Smooth muscle cell (in vitro differentiated cells): ENCODE data around the gene TENT5A. TPM values are rescaled to one million over a fixed set of nuclear protein-coding genes. Genes with fewer than 3 reads are reported as not detected.

Source experiments
- DNase-seq: peaks from one replicate; lab custom pipeline; 2025; ENCODE audit not compliant: unreplicated experiment; lab: John Stamatoyannopoulos, UW
- H2AFZ ChIP-seq: fragments of 200-600 bp; sonication (generic); 2 replicates; pipeline ENCODE4 v1.6.0; 2016; ENCODE audit warnings: antibody characterized with exemption, low read depth, mild to moderate bottlenecking
- H3F3A ChIP-seq: fragments of 200-600 bp; sonication (generic); 2 replicates; pipeline ENCODE4 v1.6.0; 2017; ENCODE audit warnings: antibody characterized with exemption, low read depth
- H3K27ac ChIP-seq: fragments of 200-600 bp; sonication (generic); 2 replicates; pipeline ENCODE4 v1.5.1; 2016; ENCODE audit warnings: low read depth, mild to moderate bottlenecking
- H3K27me3 ChIP-seq: fragments of 200-600 bp; sonication (generic); 2 replicates; pipeline ENCODE4 v1.6.1; 2016; ENCODE audit warnings: low read depth, mild to moderate bottlenecking
- H3K36me3 ChIP-seq: fragments of 200-600 bp; sonication (generic); 2 replicates; pipeline ENCODE4 v1.5.1; 2016; ENCODE audit warnings: low read depth
- H3K4me1 ChIP-seq: fragments of 200-600 bp; sonication (generic); 2 replicates; pipeline ENCODE4 v1.5.1; 2016; ENCODE audit warnings: low read depth
- H3K4me2 ChIP-seq: fragments of 200-600 bp; sonication (generic); 2 replicates; pipeline ENCODE4 v1.6.0; 2016; ENCODE audit warnings: mild to moderate bottlenecking
- H3K4me3 ChIP-seq: fragments of 200-600 bp; sonication (generic); 2 replicates; pipeline ENCODE4 v1.5.1; 2016; ENCODE audit warnings: mild to moderate bottlenecking
- H3K79me2 ChIP-seq: fragments of 200-600 bp; sonication (generic); 2 replicates; pipeline ENCODE4 v1.6.0; 2016; ENCODE audit warnings: low read depth, mild to moderate bottlenecking
- H3K9ac ChIP-seq: fragments of 200-600 bp; sonication (generic); 2 replicates; pipeline ENCODE4 v1.6.0; 2016; ENCODE audit warnings: low read depth
- H3K9me3 ChIP-seq: fragments of 200-600 bp; sonication (generic); replicated peaks from 2 replicates; pipeline ENCODE4 v1.5.1; 2016; ENCODE audit warnings: low read depth
- H4K20me1 ChIP-seq: fragments of 200-600 bp; sonication (generic); 2 replicates; pipeline ENCODE4 v1.6.0; 2016; ENCODE audit warnings: low read depth
- CTCF ChIP-seq: fragments of 200-600 bp; sonication (generic); IDR thresholded peaks from 2 replicates; pipeline ENCODE4 v1.5.1; 2017; ENCODE audit warnings: borderline replicate concordance, mild to moderate bottlenecking, antibody characterized with exemption; ENCODE audit not compliant: insufficient read depth, poor library complexity, severe bottlenecking
- WGBS: methylation state at CpG from one replicate; pipeline ENCODE4 v1.1.7; 2016; ENCODE audit warnings: low lambda C conversion rate; 5-methylcytosine and 5-hydroxymethylcytosine counted together
- polyA plus RNA-seq: library from polyadenylated mRNA; unstranded; fragments of >200 nt; fragmentation: Nextera tagmentation; extraction: Ambion mirVana; gene quantifications from 2 replicates; pipeline ENCODE4 v1.2.1, GENCODE V29; 2016
- total RNA-seq: library from RNA; depleted of rRNA; stranded (reverse); fragments of >200 nt; gene quantifications from 2 replicates; pipeline ENCODE4 v1.2.3, GENCODE V29; 2014

The TENT5A gene
- total and polyA plus RNA-seq, 2 experiments from 2014 or later = 123 to 151 TPM

GRCh38 chr6:81722506-81723223 is 29.8 kb downstream of the TENT5A start:
- no peak for TF ChIP-seq CTCF
- no peak overlapping the region for H3K9ac ChIP-seq
- no peak overlapping the region for H3K4me3 ChIP-seq
- no peak overlapping the region for H2AFZ ChIP-seq
- H3K4me2 ChIP-seq = no peak overlapping the region
- H3K27me3 ChIP-seq = no peaks in the 10 kb centered on the region
- H3K36me3 ChIP-seq = no peaks in the 10 kb centered on the region
- no peak overlapping the region for H3K27ac ChIP-seq
- 62% methylated on average over 1 of the region's 1 CpG for WGBS
- peaks cover 4% of the 10 kb centered on the region for H3K79me2 ChIP-seq
- H3K9me3 ChIP-seq = no peaks in the 10 kb centered on the region
- DNase-seq = no peak
- no peaks in the 10 kb centered on the region for H3K4me1 ChIP-seq
- no peaks in the 10 kb centered on the region for H4K20me1 ChIP-seq
- no peaks in the 10 kb centered on the region for H3F3A ChIP-seq

GRCh38 chr6:81720427-81720826 is 32.1 kb downstream of the TENT5A start:
- Histone ChIP-seq H3K79me2 (peaks cover 4% of the 10 kb centered on the region), H2AFZ (no peak overlapping the region), H3F3A (no peaks in the 10 kb centered on the region), H3K36me3 (no peaks in the 10 kb centered on the region), H3K9me3 (no peaks in the 10 kb centered on the region), H4K20me1 (no peaks in the 10 kb centered on the region), H3K27me3 (no peaks in the 10 kb centered on the region), H3K4me3 (no peak overlapping the region), H3K9ac (no peak overlapping the region), H3K4me2 (no peak overlapping the region), H3K27ac (no peak overlapping the region), H3K4me1 (no peaks in the 10 kb centered on the region)
- TF ChIP-seq CTCF = no peak
- 83% methylated on average over 1 of the region's 1 CpG for WGBS
- no peak for DNase-seq

- no peaks in the 10 kb centered on the region for H3K9me3 ChIP-seq
- H4K20me1 ChIP-seq = no peaks in the 10 kb centered on the region
- no peak overlapping the region for H3K4me2 ChIP-seq
- H2AFZ ChIP-seq = no peak overlapping the region
- 86% methylated on average over 1 of the region's 1 CpG for WGBS
- H3K79me2 ChIP-seq = peaks cover 8% of the 10 kb centered on the region
- H3K9ac ChIP-seq = no peak overlapping the region
- no peak overlapping the region for H3K27ac ChIP-seq
- H3F3A ChIP-seq = no peaks in the 10 kb centered on the region
- H3K4me1 ChIP-seq = no peaks in the 10 kb centered on the region
- H3K4me3 ChIP-seq = no peak overlapping the region
- H3K36me3 ChIP-seq = no peaks in the 10 kb centered on the region
- H3K27me3 ChIP-seq = no peaks in the 10 kb centered on the region
- no peak for DNase-seq
- TF ChIP-seq CTCF = no peak
These were observed 34.4 kb downstream of the TENT5A start for GRCh38 chr6:81718126-81718525.

- no peak overlapping the region for H3K9ac ChIP-seq
- no peak overlapping the region for H2AFZ ChIP-seq
- no peaks in the 10 kb centered on the region for H3K36me3 ChIP-seq
- no peaks in the 10 kb centered on the region for H3K27me3 ChIP-seq
- peaks cover 8% of the 10 kb centered on the region for H3K79me2 ChIP-seq
- TF ChIP-seq CTCF = no peak
- WGBS = 71% methylated on average over 3 of the region's 3 CpGs
- H3K9me3 ChIP-seq = no peaks in the 10 kb centered on the region
- no peaks in the 10 kb centered on the region for H3F3A ChIP-seq
- H3K4me1 ChIP-seq = no peaks in the 10 kb centered on the region
- no peak for DNase-seq
- H3K27ac ChIP-seq = no peak overlapping the region
- no peak overlapping the region for H3K4me3 ChIP-seq
- H3K4me2 ChIP-seq = no peak overlapping the region
- H4K20me1 ChIP-seq = no peaks in the 10 kb centered on the region
These were observed 37.8 kb downstream of the TENT5A start for GRCh38 chr6:81714684-81715083.
